K562 (cell line): ENCODE data around the gene PRELID2. TPM values are rescaled to one million over a fixed set of nuclear protein-coding genes. Genes with fewer than 3 reads are reported as not detected.
A peak's percentile ranks its signal among the peaks of the same experiment; 100 is the strongest.

Experiments used
- CEBPZ ChIP-seq: fragments of 150-350 bp; IDR thresholded peaks from 2 replicates; pipeline ENCODE4 v1.6.1; 2014; ENCODE audit warnings: low read depth, mild to moderate bottlenecking, low read length, borderline replicate concordance
- E2F6 ChIP-seq, 2 experiments: IDR thresholded peaks; 2 replicates each; pipeline ENCODE4 v1.6.1; 2011; ENCODE audit warnings: borderline replicate concordance in 1 of 2, control low read depth in 1 of 2, low read depth in 1 of 2, low read length in 1 of 2, mild to moderate bottlenecking in 1 of 2, mixed read lengths in 1 of 2, moderate library complexity in 1 of 2; ENCODE audit not compliant: insufficient read depth in 1 of 2, insufficient read length in 1 of 2, poor library complexity in 1 of 2, severe bottlenecking in 1 of 2; ENCODE audit errors: extremely low read depth in 1 of 2
- ETV5 ChIP-seq: sonication (generic); formaldehyde crosslinking; IDR thresholded peaks from 2 replicates; pipeline ENCODE4 v1.4.0; 2020; ENCODE audit warnings: low read depth, mild to moderate bottlenecking, missing genetic modification reagents
- GATA2 ChIP-seq: sonication (generic); formaldehyde crosslinking; IDR thresholded peaks from 2 replicates; pipeline ENCODE4 v1.4.0; 2020; ENCODE audit warnings: mild to moderate bottlenecking, missing genetic modification reagents
- HMG20A ChIP-seq: fragments of 450-650 bp; formaldehyde crosslinking; conservative IDR thresholded peaks from 2 replicates; pipeline ENCODE4 v1.4.0; 2020; ENCODE audit warnings: mild to moderate bottlenecking, mixed read lengths
- HMG20B ChIP-seq: fragments of 250-450 bp; sonication (Bioruptor Pico); IDR thresholded peaks from 2 replicates; pipeline ENCODE4 v1.5.0; 2021; ENCODE audit warnings: mild to moderate bottlenecking
- ILK ChIP-seq: fragments of 450-650 bp; IDR thresholded peaks from 2 replicates; pipeline ENCODE4 v1.6.1; 2016; ENCODE audit warnings: missing genetic modification characterization, low read depth, mild to moderate bottlenecking, missing compliant biosample characterization, moderate library complexity, borderline replicate concordance
- KAT7 ChIP-seq: sonication (generic); formaldehyde crosslinking; IDR thresholded peaks from 2 replicates; pipeline ENCODE4 v1.8.0; 2022; ENCODE audit warnings: missing genetic modification reagents, mild to moderate bottlenecking, borderline replicate concordance
- KDM1A ChIP-seq, 2 experiments: fragments of 450-650 bp; IDR thresholded peaks; 2 replicates each; pipeline ENCODE4 v1.6.1; 2016; ENCODE audit warnings: mild to moderate bottlenecking in 2 of 2
- KDM5B ChIP-seq: fragments of 200-600 bp; sonication (generic); IDR thresholded peaks from 2 replicates; pipeline ENCODE4 v1.6.1; 2012; ENCODE audit warnings: low read depth, mild to moderate bottlenecking, moderate library complexity, low read length, control low read depth, inconsistent platforms; ENCODE audit not compliant: insufficient replicate concordance
- MTA1 ChIP-seq: fragments of 450-650 bp; IDR thresholded peaks from 2 replicates; pipeline ENCODE4 v1.6.1; 2017; ENCODE audit warnings: borderline replicate concordance
- NCOA4 ChIP-seq: fragments of 450-650 bp; IDR thresholded peaks from 2 replicates; pipeline ENCODE4 v1.6.1; 2018; ENCODE audit warnings: mild to moderate bottlenecking; ENCODE audit not compliant: partially characterized antibody
- NFE2L1 ChIP-seq: fragments of 450-650 bp; IDR thresholded peaks from 2 replicates; pipeline ENCODE4 v1.6.1; 2016; ENCODE audit warnings: missing genetic modification characterization, low read depth, mild to moderate bottlenecking, missing compliant biosample characterization, moderate library complexity, borderline replicate concordance
- PTBP1 ChIP-seq: fragments of 200-400 bp; formaldehyde crosslinking; IDR thresholded peaks from 2 replicates; pipeline ENCODE4 v1.6.1; 2017; ENCODE audit warnings: low read depth, low read length
- RAD51 ChIP-seq: fragments of 450-650 bp; IDR thresholded peaks from 2 replicates; pipeline ENCODE4 v1.7.1; 2016; ENCODE audit warnings: low read depth, mild to moderate bottlenecking, borderline replicate concordance
- RUNX1 ChIP-seq: sonication (generic); IDR thresholded peaks from 2 replicates; pipeline ENCODE4 v1.6.1; 2016; ENCODE audit warnings: antibody characterized with exemption, low read depth
- STAT5A ChIP-seq: IDR thresholded peaks from 2 replicates; pipeline ENCODE4 v1.6.1; 2012; ENCODE audit warnings: low read length, inconsistent platforms, borderline replicate concordance
- ZBTB17 ChIP-seq: fragments of 450-650 bp; formaldehyde crosslinking; IDR thresholded peaks from 2 replicates; pipeline ENCODE4 v1.4.0; 2020; ENCODE audit warnings: mild to moderate bottlenecking
- ZBTB33 ChIP-seq: sonication (generic); formaldehyde crosslinking; IDR thresholded peaks from 2 replicates; pipeline ENCODE4 v1.8.1; 2023; ENCODE audit warnings: mild to moderate bottlenecking, missing genetic modification reagents
- ZNF124 ChIP-seq: sonication (generic); formaldehyde crosslinking; IDR thresholded peaks from 2 replicates; pipeline ENCODE4 v1.8.1; 2022; ENCODE audit warnings: missing genetic modification reagents
- ZNF444 ChIP-seq: fragments of 250-450 bp; sonication (Bioruptor Pico); IDR thresholded peaks from 2 replicates; pipeline ENCODE4 v1.4.0; 2020; ENCODE audit warnings: mild to moderate bottlenecking, moderate library complexity
- polyA plus RNA-seq, 8 experiments: library from polyadenylated mRNA; depleted of rRNA in 4 of 8; stranded (reverse) in 5 of 8; unstranded in 3 of 8; fragments of >200 nt; fragmentation: Nextera tagmentation in 2 of 8; fragmentation: Illumina TruSeq in 1 of 8; extraction: Ambion mirVana in 2 of 8; extraction: Trizol in 1 of 8; gene quantifications; 2 replicates each; pipeline versions ENCODE4 v1.2.1 to v1.2.3, GENCODE V29; 2011 to 2014; ENCODE audit warnings: inconsistent platforms in 1 of 8, missing spikeins in 1 of 8
- total RNA-seq, 7 experiments: library from RNA; depleted of rRNA in 6 of 7; stranded (reverse); fragments of >200 nt in 6 of 7; fragmentation: Illumina TruSeq in 2 of 7; extraction: Trizol in 2 of 7; gene quantifications; 2 replicates each; pipeline versions ENCODE4 v1.2.1 to v1.2.3, GENCODE V29; 2011 to 2021; ENCODE audit warnings: low replicate concordance in 1 of 7

Gene PRELID2
- total and polyA plus RNA-seq, 9 of the 15 experiments (the other 6 are each of a cell fraction or from before 2014, with no cell fraction given) = 6.4 to 68.2 (median 28.8) TPM

- TF ChIP-seq KDM5B (peak; percentile 90), ZBTB17 (no peak), MTA1 (no peak), NCOA4 (no peak), PTBP1 (no peak), STAT5A (no peak), ZNF444 (CRISPR knock-in tag) (no peak), CEBPZ (no peak), ILK (tag) (no peak), RAD51 (no peak), E2F6 (IDR thresholded peaks at IDR 0.05; ENCODE audit: borderline replicate concordance in 1 of 2, extremely low read depth in 1 of 2, insufficient read depth in 1 of 2, insufficient read length in 1 of 2, low read depth in 1 of 2, low read length in 1 of 2, poor library complexity in 1 of 2, severe bottlenecking in 1 of 2) (peak; percentile 61 to 95), HMG20A (CRISPR knock-in tag) (no peak), ETV5 (CRISPR knock-in tag) (0 out of 2 replicates have a peak, but pooled peaks have one; percentile 20), KDM1A (IDR thresholded peaks at IDR 0.05) (no peak), KAT7 (CRISPR knock-in tag) (peak; percentile 95), RUNX1 (no peak), HMG20B (CRISPR knock-in tag) (no peak), ZBTB33 (CRISPR knock-in tag) (peak; percentile 69; the same call in 1 of the 2 replicates), ZNF124 (CRISPR knock-in tag) (no peak), NFE2L1 (no peak), GATA2 (CRISPR knock-in tag) (no peak)
Measured at GRCh38 chr5:145834917-145835847, at the start of gene PRELID2 (continued).
